ENCODE data around the gene MYO18B. TPM values are rescaled to one million over a fixed set of nuclear protein-coding genes. Genes with fewer than 3 reads are reported as not detected.

MYO18B gene
- total and polyA plus RNA-seq, 9 donors, result 0.02 to 0.23 (median 0.10) TPM; not detected in 5

GRCh38 chr22:26045860-26046259 is 303.9 kb downstream of the MYO18B start:
- Histone ChIP-seq H3K27me3 (no peaks in the 10 kb centered on the region), H3K36me3 (no peaks in the 10 kb centered on the region), H3K4me3 (no peak overlapping the region), H3K4me1 (ENCODE audit: insufficient read depth) (no peaks in the 10 kb centered on the region), H3K9me3 (no peaks in the 10 kb centered on the region), H3K27ac (no peak overlapping the region)
- no peak for TF ChIP-seq EP300 (IDR thresholded peaks at IDR 0.05)
- TF ChIP-seq POLR2A (IDR thresholded peaks at IDR 0.05), result no peak
- TF ChIP-seq CTCF (IDR thresholded peaks at IDR 0.05), result no peak
- WGBS, 3 donors, result 70 to 84% (median 72%) methylated on average over 3 of the region's 3 CpGs
- DNase-seq, result no peak
- intact Hi-C loops (cut with DNase I), result no loop called here

GRCh38 chr22:26047516-26047915 is 305.5 kb downstream of the MYO18B start:
- intact Hi-C loops (cut with DNase I), result no loop called here
- no peaks in the 10 kb centered on the region for H3K36me3 ChIP-seq
- no peaks in the 10 kb centered on the region for H3K27me3 ChIP-seq
- no peak for TF ChIP-seq EP300 (IDR thresholded peaks at IDR 0.05)
- TF ChIP-seq POLR2A (IDR thresholded peaks at IDR 0.05), result no peak
- TF ChIP-seq CTCF (IDR thresholded peaks at IDR 0.05), result no peak
- no peak for DNase-seq
- no peaks in the 10 kb centered on the region for H3K4me1 ChIP-seq (ENCODE audit: insufficient read depth)
- whole genome bisulfite sequencing, 3 donors, result 88 to 94% (median 93%) methylated on average over 2 of the region's 2 CpGs
- H3K4me3 ChIP-seq, result no peak overlapping the region
- no peak overlapping the region for H3K27ac ChIP-seq
- no peaks in the 10 kb centered on the region for H3K9me3 ChIP-seq

GRCh38 chr22:26047920-26048319 is 305.9 kb downstream of the MYO18B start:
- TF ChIP-seq POLR2A (IDR thresholded peaks at IDR 0.05), result no peak
- no peak for TF ChIP-seq CTCF (IDR thresholded peaks at IDR 0.05)
- TF ChIP-seq EP300 (IDR thresholded peaks at IDR 0.05), result no peak
- no peak overlapping the region for H3K4me3 ChIP-seq
- H3K36me3 ChIP-seq, result no peaks in the 10 kb centered on the region
- DNase-seq, result no peak
- H3K27ac ChIP-seq, result no peak overlapping the region
- H3K4me1 ChIP-seq (ENCODE audit: insufficient read depth), result no peaks in the 10 kb centered on the region
- no peaks in the 10 kb centered on the region for H3K9me3 ChIP-seq
- WGBS, 3 donors, result 48 to 60% (median 56%) methylated on average over 8 of the region's 8 CpGs
- H3K27me3 ChIP-seq, result no peaks in the 10 kb centered on the region
- intact Hi-C loops (cut with DNase I), result no loop called here

GRCh38 chr22:26050079-26050478 is 308.1 kb downstream of the MYO18B start:
- no peaks in the 10 kb centered on the region for H3K36me3 ChIP-seq
- intact Hi-C loops (cut with DNase I), result no loop called here
- WGBS, 3 donors, result 78 to 86% (median 80%) methylated on average over 7 of the region's 7 CpGs
- TF ChIP-seq CTCF (IDR thresholded peaks at IDR 0.05) (no peak), POLR2A (IDR thresholded peaks at IDR 0.05) (no peak), EP300 (IDR thresholded peaks at IDR 0.05) (no peak)
- no peaks in the 10 kb centered on the region for H3K27me3 ChIP-seq
- no peaks in the 10 kb centered on the region for H3K9me3 ChIP-seq
- no peak overlapping the region for H3K4me3 ChIP-seq
- no peaks in the 10 kb centered on the region for H3K4me1 ChIP-seq (ENCODE audit: insufficient read depth)
- DNase-seq, result no peak
- H3K27ac ChIP-seq, result no peak overlapping the region

Measured in ovary (tissue), 9 donors.